NCI-H187 (cell line): ENCODE measurements around the gene PNMA6F.
"Not testable (repeated sequence)": the region's sequence is repeated elsewhere in the genome, so short reads cannot be mapped to it uniquely, and the experiment has no call there.

Experiments
- DNase-seq, 2 experiments: peaks; one replicate each; lab custom pipeline; 2025; lab: John Stamatoyannopoulos, UW

Gene PNMA6F

DNA sequence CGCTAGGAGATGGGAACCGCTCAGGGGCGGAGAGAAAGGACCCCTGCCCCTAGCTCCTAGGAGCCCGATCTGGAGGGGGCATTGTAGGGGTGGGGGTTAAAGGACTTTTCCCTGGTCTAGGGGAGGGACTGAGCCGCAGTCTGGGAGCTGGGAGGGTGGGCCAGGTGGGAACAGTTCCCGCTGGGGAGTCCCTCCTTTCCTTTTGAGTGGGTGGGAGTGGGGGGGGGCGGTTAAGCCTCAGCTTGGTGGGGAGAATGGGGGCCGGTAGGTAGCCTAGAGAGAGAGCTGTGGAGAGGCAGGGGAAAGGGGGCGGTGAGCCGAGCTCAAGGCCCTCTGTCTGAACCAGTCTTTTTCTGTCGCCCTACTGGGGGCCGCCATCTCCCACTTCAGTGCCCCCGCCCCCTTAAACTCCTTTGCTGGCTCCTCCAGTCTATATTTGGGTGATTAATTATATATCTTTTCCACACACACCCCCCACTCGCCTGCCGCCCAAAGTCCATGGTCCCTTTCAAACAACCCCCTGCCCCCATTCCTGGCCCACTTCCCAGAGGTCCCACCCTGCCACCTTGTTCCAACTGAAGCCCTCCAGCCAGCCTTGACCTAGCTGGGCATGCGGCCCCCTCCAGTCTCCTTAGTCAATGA lies 13.2 kb upstream of the PNMA6F start:
- DNase-seq: no peak

GRCh38 chrX:153333821-153334653 lies 12.5 kb upstream of the PNMA6F start, which contains the start of gene ZNF275:
Gene ZNF275 (plus strand): TSS chrX:153334153. CDS start chrX:153336680, 2,527 bp downstream.
- peak; percentile 41 to 90 for DNase-seq

- DNase-seq: no peak
Measured at GRCh38 chrX:153333266-153333665, 11.7 kb upstream of the PNMA6F start.

DNA sequence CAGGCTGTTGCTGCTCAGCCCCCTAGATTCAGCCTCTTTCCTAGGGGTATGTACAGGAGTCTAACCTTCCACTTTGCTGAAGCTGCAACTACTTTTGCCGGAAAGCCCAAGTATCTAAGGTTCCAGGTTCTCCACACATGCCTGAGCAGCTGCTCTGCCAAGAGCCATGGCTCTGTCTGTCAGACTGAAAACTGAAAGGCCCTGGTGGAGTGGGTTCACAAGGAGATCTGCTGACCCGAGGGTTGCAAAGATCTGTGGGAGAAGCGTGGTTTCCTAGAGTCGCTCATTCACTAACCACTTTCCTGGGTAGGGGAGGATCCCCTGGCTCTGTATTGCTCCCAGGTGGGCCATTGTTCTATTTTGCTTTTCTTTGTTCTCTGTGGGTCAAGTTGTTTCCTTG lies 6.0 kb upstream of the PNMA6F start:
- DNase-seq: no peak

GRCh38 chrX:153320555-153321184 lies 897 bp downstream of the PNMA6F start:
- DNase-seq: no peak

- not testable (repeated sequence) for DNase-seq
Measured at GRCh38 chrX:153320047-153320443, 1.5 kb downstream of the PNMA6F start.

- DNase-seq: peak; percentile 27 to 46
Measured at GRCh38 chrX:153319295-153320046, 2.1 kb downstream of the PNMA6F start.

DNA sequence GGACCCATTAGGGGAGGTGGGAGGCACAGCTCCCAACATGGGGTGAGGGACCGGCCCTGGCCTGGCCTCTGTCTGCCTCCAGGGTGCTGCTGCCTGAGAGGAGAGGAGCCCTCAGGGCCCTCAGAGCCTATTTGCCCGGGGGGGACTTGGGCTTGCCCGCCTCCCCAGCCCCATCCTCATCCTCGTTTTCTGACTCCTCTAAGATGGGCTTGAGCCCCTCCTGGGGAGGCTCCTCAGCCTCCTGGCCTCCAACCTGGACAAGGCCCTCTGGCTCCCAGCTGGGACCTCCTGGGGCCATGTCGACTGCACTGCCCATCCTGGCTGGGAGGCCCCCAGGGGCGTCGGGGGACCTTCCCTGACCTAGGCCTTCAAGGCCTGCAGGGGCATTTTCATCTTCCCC lies 2.8 kb downstream of the PNMA6F start:
- no peak for DNase-seq

DNA sequence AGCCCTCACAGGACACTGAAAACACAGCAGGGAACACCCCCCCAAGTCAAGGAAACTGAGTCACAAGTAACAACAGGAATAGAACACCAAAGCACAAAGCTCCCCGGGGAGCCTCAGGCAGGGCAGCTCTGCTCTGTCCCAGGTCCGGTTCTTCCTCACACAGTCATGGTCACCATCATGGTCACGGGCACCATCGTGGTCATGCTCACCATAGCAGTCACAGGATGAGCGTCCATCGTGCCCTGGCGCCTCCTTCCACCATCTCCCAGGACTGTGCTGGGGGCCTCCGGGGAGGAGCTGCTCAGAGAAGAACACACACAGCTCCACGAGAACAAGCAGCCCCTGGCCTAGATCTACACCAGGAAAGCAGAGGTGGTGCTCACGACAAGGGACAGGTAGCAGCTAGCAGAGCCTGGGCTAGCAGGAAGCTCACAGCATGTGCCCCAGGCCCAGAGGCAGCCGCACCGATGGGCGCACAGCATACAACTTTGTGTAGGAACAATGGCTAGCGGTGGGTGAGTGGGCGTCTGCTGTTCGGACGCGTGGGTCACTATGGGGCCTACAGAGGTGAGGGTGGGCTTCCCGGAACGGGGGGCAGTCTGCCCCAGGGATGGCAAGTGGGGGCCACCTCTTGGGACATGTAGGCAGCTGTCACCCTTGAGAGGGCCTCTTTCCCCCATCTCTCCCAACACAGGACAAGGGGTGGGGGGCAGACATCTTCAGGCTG lies 3.4 kb downstream of the PNMA6F start:
- no peak for DNase-seq

GRCh38 chrX:153317306-153317705 lies 4.3 kb downstream of the PNMA6F start:
- DNase-seq: no peak

DNA sequence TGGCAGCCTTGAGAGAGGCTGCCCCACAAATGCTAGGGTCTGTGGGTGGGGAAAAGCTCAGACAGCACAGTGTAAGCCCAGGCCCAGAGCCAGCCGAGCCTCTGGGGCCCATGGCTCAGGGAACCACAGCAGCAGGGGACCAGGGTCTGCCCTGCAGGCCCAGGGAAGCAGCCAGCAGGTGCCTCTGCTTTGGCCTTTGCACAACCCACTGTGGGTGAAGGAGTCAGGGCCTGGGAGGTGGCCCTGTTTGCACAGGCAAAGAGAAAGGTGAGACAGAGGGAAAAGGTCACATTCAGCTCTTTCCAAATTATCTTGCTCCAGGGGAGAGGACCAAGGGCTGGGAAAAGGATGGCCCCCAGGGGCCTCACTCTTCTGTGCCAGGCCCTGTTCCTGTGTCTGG lies 8.7 kb downstream of the PNMA6F start:
- no peak for DNase-seq

DNA sequence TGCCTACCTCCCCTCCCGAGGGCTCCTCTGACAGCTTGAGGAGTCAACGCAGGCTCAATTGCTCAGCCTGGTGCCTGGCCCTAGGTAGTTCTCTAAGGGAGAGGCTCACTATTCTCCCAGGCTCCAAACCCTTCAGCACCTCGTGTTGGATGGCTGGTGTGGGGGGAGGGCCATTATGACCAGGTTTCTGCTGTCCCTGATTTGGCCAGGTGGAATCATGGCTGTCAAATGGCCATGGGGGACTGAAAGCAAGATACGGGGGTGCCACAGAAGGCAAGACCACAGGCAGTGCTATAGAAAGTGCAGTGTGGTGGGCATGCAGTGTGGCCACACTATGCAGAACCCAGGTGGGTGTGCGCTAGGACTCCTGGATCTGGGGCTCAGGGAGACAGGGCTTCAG lies 9.5 kb downstream of the PNMA6F start:
- DNase-seq: no peak

- no peak for DNase-seq
Measured at GRCh38 chrX:153310901-153311300, 10.7 kb downstream of the PNMA6F start.

GRCh38 chrX:153307276-153308178 lies 14.0 kb downstream of the PNMA6F start:
- DNase-seq: no peak

DNA sequence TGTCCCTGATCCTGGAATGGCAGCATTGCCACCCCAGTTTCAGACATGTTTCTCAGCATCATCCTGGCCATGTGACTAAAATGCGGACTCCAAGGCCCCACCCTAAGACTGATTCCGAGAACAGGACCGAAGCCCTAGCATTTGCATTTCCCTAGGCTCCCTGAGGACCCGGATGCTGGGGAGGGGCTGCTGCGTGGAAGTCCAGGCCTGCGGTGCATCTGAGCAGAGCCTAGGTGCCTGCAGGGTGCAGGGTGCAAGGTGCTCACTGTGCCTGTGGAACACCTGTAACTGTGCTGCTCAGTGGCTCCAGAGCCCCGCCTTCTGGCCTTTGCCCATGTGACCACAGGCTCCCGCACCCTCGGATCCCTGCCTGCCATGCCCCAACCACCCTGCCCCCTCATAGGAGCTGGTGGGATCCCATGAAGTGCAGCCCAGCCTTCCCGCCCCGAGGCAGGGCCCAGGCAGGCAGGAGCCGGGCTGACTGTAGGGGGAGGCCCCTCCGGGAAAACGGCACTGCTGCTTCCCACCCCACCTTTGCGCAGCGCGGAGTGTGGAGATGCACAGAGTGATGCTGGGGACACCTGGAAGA lies 14.9 kb downstream of the PNMA6F start:
- DNase-seq: no peak

GRCh38 chrX:153305972-153306371 lies 15.6 kb downstream of the PNMA6F start:
- no peak for DNase-seq

DNA sequence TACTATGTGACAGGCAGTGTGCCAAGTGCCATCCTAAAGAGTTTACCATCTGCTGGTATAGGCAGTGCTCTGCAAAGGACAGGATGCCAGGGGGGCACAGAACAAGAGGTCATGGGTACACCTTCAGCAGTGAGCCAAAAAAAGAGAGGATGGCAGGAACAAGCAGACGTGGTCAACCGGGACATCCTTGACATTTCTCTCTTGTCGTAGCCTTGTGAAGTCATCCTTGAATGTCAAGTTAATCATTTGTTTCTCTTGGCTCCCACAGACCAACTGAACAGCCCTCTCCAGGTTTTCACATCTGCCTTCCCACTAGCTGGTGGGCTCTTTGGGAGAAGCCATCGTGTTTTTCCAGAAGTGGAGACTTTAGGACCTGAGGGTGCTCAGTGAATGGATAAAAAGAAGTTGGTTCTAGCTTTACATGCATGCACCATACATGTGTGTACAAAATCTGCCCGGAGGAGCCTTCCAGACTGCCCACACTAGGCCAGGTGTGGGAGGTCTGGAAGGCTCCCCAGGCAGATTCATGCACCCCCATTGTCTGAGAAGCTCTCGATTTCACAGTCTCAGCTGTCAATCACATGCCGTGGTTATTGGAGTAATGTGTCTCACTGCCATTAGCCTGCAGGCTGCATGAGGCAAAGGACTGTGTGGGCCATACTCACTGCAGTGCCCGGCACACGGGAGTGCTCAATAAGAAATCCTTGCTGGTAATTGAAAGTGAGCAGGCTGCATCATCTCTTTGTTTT lies 16.4 kb downstream of the PNMA6F start:
- DNase-seq: no peak

DNA sequence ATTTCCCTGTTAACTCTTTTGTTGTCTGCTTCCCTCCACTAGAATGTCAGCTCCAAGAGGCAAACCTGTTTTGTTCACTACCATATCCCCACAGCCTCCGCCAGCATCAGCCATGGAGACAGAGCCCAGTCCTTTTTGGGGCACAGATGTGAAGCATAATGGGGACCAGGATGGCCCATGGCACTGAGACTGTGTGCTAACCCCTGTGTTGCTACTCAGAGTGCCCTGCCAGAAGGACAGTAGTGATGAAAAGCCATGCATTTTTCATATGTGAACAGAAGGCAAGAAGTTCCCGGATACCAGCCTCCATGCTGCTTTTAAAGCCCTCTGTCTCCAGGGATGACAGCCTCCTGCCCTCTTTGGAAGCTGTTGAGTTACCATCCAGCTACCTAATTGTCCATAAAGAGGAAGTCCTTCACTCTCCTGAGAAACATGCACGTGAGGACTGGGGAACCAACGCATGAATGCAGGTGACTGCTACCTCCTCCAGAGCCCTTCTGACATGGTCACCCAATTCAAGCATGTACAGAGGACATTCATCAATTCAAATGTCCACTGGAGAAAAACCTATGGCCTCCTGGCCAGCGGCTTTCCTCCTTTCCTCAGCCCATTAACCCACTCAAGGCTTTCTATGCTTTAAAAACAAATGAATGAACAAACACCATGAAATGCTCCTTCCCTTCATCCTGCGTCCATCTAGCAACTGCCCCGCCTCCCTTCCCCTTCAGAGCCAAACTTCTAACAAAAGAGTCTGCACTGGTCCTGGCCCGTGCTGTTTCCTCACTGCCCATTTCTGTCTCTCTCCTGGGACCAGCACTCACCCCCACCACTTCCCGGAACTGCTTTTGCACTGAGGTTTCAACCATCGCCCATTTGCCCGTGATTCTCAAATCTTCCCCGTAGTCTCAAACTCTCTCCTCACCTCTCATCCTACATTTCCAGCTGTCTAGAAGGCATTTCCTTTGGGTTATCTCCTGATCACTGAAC lies 18.0 kb downstream of the PNMA6F start:
- DNase-seq: no peak
